ENCODE results near the gene GNG2. TPM values are rescaled to one million over a fixed set of nuclear protein-coding genes. Genes with fewer than 3 reads are reported as not detected.

GNG2 gene
- total and polyA plus RNA-seq, 2 experiments from 2014 or later, result 9.9 to 14.8 TPM

GRCh38 chr14:51847489-51847796, 13.0 kb upstream of the GNG2 start (continued):
- TF ChIP-seq ZNF331 (CRISPR knock-in tag; IDR thresholded peaks at IDR 0.05; ENCODE audit: low read depth) (no peak), STAT1 (IDR thresholded peaks at IDR 0.05; ENCODE audit: unreplicated experiment) (no peak), POLR2AphosphoS5 (IDR thresholded peaks at IDR 0.05; ENCODE audit: low read depth) (no peak), CTCF (conservative IDR thresholded peaks at IDR 0.05; ENCODE audit: low read depth in 2 of 2) (no peak), EZH2 (IDR thresholded peaks at IDR 0.05; ENCODE audit: low read depth, unreplicated experiment) (no peak), NANOG (IDR thresholded peaks at IDR 0.05; ENCODE audit: borderline replicate concordance) (no peak), JUNB (IDR thresholded peaks at IDR 0.05; ENCODE audit: unreplicated experiment) (no peak), ETS1 (IDR thresholded peaks at IDR 0.05) (no peak), EZH2phosphoT487 (IDR thresholded peaks at IDR 0.05; ENCODE audit: unreplicated experiment) (no peak)

GRCh38 chr14:51848120-51848519, 12.3 kb upstream of the GNG2 start:
- Histone ChIP-seq H3K9me2 (ENCODE audit: insufficient read depth) (peaks cover 3% of the 10 kb centered on the region; the same call in 1 of the 2 replicates), H2AFZ (0 out of 2 replicates have a peak overlapping the region, but pooled peaks have one; percentile 19), H3K27ac (ENCODE audit: low read depth) (no peak overlapping the region), H3K4me2 (no peak overlapping the region), H3K79me2 (replicated peaks; ENCODE audit: insufficient read depth) (no peaks in the 10 kb centered on the region), H4K20me1 (replicated peaks; ENCODE audit: insufficient read depth) (no peaks in the 10 kb centered on the region), H3K4me3 (no peak overlapping the region), H3K4me1 (ENCODE audit: insufficient read depth) (peaks cover 24% of the 10 kb centered on the region), H3K27me3 (ENCODE audit: insufficient read depth) (no peaks in the 10 kb centered on the region), H3F3A (replicated peaks; ENCODE audit: low read depth) (peaks cover 4% of the 10 kb centered on the region; the same call in 1 of the 2 replicates), H3K36me3 (ENCODE audit: insufficient read depth) (no peaks in the 10 kb centered on the region)
- Mint-ChIP-seq H3K27ac (no peak overlapping the region), H3K9me3 (no peaks in the 10 kb centered on the region), H3K4me3 (no peak overlapping the region; the same call in 2 of the 3 replicates), H3K27me3 (ENCODE audit: insufficient read depth, low read depth, poor library complexity) (peaks cover 11% of the 10 kb centered on the region), H3K36me3 (ENCODE audit: low read depth) (no peaks in the 10 kb centered on the region; the same call in 2 of the 3 replicates), H3K4me1 (peaks cover 29% of the 10 kb centered on the region)
- ATAC-seq, result no peak
- DNase-seq (ENCODE audit: low spot score), result no peak
- no peak for TF ChIP-seq POLR2AphosphoS5 (IDR thresholded peaks at IDR 0.05; ENCODE audit: low read depth)
- no peak for TF ChIP-seq NANOG (IDR thresholded peaks at IDR 0.05; ENCODE audit: borderline replicate concordance)
- no peak for TF ChIP-seq EZH2phosphoT487 (IDR thresholded peaks at IDR 0.05; ENCODE audit: unreplicated experiment)
- TF ChIP-seq CTCF (conservative IDR thresholded peaks at IDR 0.05; ENCODE audit: low read depth in 2 of 2), result no peak
- no peak for TF ChIP-seq ZNF462 (CRISPR knock-in tag; IDR thresholded peaks at IDR 0.05)
- TF ChIP-seq EZH2 (IDR thresholded peaks at IDR 0.05; ENCODE audit: low read depth, unreplicated experiment), result no peak
- TF ChIP-seq CREB1 (CRISPR knock-in tag; IDR thresholded peaks at IDR 0.05; ENCODE audit: low read depth), result no peak
- TF ChIP-seq ETS1 (IDR thresholded peaks at IDR 0.05), result no peak
- no peak for TF ChIP-seq ZNF114 (CRISPR knock-in tag; IDR thresholded peaks at IDR 0.05)
- TF ChIP-seq JUNB (IDR thresholded peaks at IDR 0.05; ENCODE audit: unreplicated experiment), result no peak
- TF ChIP-seq ZNF331 (CRISPR knock-in tag; IDR thresholded peaks at IDR 0.05; ENCODE audit: low read depth), result no peak
